CD4-positive, alpha-beta T cell treated with Interleukin-2 at 100 ng/mL for 4 hours (primary cell): ENCODE measurements around the gene ITGAX.

Experiments used
- DNase-seq: peaks from one replicate; pipeline ENCODE4 v3.0.0-alpha.2; 2020; ENCODE audit warnings: low spot score

The ITGAX gene

DNA sequence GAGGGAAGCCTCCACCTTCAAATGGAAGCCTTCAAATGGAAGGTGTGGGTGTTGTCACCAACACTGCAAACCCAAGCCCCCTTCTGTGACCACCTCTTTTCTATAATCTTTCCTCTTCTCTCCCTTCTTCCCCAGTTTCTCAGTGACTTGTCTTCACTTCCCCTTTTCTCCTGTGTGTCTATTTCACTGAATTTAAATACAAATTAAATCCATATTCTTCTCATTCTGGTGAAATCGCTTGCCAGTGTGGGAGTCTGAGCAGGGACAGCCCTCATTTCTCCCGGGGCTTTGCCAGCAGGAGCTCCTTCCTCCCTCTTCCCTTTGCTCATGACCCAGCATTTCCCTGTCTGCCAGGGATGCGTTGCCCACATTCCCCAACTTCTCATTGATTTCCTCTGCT is 6.4 kb upstream of the ITGAX start:
- DNase-seq: no peak

DNA sequence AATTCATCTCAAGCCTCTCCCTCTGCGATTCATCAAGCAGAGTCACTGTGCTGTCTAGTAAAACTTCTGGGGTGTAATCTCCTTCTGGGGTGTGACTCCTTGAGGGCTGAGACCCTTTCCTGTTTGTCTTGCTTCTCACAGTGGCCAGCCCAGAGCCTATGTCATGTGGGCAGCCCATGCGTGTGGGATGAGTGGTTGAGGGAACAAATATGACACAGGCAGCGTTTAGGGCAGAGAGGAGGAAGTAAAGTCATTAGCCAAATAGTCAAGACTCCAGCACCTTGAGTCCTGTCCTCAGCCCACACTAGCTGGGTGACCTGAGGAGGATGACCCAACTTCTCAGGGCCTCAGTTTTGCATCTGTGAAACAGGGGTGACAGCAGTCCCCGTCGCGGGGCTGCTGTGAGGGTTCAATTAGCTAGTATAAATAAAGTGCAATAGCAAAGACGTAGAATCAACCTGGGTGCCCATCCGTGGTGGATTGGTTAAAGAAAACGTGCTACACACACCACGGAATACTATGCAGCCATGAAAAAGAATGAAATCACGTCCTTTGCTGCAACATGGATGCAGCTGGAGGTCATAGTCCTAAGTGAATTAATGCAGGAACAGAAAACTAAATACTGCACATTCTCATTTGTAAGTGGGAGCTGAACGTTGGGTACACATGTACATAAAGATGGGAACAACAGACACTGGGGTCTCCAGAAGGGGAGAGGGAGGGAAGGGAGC is 4.5 kb upstream of the ITGAX start:
- peak; percentile 19 for DNase-seq

DNA sequence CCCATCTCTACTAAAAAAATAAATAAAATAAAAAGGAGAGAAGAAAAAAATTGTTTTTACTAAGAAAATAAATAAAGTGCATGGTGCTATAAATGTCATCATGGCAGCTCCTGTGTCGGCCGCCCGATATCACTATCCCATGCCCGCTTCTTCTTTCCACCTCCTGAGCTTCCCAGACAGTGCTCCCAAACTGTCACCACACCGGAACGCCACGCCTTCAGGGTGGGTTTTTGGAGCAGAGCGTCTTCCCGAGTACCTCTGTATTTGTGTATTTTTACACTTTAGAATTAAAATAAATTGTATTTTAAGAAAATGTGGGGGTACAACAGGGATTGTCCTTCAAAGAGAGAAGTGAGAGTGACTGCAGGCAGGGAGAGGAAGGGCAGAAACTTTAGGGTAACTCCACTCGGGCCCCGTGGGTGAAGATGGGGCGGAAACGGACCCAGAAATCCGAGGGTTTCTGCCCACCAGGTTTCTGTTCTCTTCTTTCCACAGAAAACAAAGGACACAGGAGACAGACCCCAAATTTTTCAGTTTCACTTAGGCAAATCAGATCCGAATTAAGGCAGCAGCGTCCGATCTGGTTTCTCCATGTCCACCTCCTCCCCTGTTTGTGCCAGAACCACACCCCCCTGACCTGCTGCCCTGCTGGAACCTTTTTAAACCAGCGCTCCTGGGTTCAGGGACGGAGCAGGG is 3.6 kb upstream of the ITGAX start:
- DNase-seq: no peak

DNA sequence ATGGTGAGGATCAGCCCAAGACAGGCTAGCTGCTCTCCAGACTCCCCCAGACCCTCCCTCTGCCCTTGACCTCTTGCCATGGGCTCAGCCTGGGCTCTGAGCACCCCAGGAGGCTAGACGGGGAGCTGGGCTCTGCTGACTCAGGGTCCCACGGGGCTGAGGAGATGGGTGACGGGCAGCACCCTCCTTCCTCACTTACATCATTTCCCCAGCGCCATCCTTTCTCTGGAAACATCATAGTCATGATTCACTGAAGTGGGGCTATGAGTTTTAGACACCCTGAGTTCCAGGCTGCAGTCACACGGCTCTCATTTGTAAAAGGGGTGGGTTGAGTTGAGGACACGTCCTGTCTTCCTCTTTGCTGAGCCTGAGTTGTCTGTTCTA is 3.0 kb upstream of the ITGAX start:
- peak; percentile 44 for DNase-seq

DNA sequence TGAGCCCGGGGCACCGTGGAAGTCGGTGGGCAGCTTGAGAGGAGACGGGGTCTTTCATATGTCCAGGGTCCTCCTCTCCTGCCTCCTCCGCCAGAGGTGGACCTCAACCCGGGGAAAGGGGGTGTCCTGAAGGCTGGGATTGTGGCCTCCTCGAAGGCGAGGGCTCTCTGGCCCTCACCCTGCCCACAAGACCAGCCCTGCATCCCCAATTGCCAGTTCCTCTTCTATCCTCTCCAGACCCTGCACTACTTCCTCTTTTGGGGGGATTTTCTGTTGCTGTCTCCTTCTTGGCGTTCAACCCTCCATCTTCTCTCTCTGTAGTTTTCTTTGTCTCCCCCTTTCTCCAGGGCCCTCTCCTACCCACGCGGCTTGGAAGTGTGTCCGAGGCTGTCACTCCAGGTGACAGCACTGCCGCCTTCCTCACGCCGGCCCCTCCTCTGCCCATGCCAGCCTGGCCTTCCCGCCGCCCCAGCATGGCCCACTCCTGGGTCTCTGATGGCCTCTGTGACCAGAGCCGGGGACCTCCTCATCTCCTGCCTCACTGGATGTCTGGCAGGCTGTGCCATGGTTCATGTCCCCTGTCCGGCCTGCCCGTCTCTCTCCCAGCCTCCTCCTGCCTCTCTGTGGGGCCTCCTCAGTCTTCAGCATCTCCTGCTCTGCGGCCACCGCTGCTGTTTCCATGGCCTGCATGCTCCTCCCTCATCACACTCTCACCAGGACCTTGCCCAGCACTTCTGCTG is 2.4 kb upstream of the ITGAX start:
- DNase-seq: no peak

DNA sequence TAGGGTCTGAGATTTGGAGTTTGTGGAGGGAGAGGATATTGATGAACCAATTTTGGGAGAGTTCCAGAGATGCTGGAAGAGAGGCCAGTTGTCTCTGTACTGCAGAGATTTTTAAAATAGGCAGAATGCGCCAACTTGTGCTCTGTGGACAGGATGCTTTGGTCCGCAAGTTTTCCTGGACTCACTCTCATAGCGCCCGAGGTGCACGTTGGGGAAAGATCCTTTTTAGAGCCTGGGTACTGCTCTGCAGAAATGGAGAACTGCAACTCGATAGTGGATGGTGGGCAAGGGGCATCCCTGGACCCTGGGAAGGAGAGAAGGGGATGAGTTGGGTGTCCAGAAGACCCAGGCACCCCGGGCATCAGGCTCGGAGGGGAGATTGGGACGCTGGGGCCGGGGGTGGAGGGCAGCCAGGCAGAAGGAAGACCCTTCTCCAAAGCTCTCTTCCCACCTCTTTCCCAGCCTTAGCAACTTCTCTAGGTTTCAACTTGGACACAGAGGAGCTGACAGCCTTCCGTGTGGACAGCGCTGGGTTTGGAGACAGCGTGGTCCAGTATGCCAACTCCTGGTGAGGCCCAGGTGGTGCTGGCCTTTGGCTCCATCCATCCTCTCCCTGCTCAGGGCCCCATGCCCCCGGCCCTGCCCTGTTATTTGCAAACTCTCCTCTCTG is 590 bp downstream of the ITGAX start:
- DNase-seq: no peak

DNA sequence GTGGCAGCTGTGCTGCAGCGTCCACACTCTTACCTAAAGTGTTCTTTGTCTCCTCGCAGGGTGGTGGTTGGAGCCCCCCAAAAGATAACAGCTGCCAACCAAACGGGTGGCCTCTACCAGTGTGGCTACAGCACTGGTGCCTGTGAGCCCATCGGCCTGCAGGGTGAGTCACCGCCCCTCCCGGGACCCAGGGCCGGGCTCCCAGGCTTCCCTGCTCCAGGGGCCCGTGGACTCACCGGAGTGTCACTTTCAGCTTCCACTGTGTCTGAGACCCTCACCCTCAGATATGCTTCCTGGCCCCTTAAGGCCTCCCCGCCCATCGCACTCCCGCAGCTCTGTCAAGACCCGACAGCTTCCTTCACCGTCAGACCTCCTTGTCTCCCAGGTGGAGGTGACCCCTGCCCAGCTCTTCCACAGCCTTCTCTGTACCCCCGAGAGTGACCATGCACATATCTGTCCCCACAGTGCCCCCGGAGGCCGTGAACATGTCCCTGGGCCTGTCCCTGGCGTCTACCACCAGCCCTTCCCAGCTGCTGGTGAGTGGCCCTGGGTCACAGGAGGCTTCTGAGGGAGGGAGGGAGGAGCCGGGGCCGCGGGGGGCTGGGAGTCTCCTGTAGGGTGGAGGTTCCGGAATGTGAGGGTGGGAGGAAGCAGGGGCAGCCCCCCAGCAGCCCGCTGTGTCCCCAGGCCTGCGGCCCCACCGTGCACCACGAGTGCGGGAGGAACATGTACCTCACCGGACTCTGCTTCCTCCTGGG is 1.8 kb downstream of the ITGAX start:
- no peak for DNase-seq

DNA sequence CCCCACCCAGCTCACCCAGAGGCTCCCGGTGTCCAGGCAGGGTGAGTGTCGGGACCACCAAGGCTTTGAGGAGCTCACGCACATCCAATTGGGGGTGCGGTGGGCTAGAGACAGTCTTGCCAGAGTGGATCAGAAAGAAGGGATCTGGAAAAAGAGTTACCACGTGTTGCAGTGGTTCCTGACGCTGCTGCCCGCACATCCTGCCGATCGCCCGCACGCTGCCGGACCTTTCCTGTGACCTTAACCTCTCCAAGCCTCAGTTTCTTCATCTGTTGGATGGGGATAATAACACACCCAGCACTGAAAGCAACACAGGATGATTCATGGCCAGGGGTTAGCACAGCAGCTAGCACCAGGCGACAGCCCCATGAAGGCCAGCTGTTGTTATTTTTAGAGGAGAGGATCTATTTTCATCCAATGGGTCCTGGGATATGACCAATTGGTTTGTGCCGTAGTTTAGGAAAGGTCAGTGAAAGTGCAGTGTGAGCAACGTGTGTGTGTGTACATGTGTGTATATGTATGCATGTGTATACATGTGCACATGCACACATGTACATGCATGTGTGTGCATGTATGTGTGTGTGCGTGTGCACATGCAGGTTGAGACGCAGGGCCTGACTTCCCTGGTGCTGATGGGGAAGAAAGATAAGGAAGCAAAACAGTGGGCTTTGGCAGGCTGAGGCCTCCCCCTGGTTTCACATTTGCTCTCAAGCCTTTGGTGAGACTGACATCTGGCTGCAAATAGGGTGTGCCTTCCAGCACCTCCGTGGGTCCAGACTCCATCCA is 2.5 kb downstream of the ITGAX start:
- no peak for DNase-seq

DNA sequence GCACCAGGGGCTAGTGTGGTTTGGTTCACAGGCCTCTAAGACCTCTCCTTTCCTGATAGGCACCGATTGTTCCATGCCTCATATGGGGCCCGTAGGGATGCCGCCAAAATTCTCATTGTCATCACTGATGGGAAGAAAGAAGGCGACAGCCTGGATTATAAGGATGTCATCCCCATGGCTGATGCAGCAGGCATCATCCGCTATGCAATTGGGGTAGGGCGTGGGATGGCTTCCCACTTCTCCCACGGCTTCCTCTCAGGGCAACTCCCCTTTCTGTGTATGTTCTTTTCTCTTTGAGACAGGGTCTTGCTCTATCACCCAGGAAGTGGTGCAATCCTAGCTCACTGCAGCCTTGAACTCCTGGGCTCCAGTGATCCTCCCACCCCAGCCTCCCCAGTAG is 5.3 kb downstream of the ITGAX start:
- no peak for DNase-seq

DNA sequence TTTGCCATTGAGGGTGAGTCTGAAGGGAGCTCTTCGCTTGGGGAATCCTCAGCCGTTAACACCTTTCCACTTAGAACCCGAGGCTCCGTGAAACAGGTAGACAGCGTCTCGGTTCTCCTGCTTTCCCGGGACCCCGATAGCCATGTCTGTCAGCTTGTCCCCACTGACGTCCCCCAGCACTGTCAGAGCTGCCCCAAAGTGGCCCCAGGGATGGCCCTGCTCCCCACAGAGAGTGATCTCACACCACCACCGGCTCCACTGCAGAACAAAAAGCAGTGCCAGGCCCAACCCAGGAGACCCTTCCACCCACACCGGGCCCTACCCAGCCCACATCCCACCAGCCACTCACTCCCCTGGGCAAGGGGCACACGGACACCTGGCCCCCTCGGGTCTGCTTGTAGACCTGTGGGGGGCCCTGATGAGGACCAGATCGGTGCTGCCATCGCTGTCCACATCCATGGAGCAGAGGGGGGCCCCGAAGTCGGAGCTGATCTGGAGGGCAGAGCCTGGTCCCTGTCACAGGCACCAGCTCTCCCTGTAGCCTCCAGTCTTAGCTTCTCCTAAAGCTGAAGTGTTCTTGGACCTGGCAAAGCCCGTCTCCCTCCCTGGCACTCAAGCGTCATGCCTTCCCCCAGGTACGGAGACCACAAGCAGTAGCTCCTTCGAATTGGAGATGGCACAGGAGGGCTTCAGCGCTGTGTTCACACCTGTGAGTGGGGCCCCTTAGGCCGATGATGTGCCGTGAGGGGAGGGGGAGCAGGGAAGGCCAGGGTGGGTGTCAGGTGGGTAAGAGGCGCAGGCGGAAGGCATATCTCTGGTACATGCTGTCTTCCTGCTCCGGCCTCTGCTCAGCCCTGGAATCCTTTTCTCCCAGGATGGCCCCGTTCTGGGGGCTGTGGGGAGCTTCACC is 6.5 kb downstream of the ITGAX start:
- DNase-seq: no peak

DNA sequence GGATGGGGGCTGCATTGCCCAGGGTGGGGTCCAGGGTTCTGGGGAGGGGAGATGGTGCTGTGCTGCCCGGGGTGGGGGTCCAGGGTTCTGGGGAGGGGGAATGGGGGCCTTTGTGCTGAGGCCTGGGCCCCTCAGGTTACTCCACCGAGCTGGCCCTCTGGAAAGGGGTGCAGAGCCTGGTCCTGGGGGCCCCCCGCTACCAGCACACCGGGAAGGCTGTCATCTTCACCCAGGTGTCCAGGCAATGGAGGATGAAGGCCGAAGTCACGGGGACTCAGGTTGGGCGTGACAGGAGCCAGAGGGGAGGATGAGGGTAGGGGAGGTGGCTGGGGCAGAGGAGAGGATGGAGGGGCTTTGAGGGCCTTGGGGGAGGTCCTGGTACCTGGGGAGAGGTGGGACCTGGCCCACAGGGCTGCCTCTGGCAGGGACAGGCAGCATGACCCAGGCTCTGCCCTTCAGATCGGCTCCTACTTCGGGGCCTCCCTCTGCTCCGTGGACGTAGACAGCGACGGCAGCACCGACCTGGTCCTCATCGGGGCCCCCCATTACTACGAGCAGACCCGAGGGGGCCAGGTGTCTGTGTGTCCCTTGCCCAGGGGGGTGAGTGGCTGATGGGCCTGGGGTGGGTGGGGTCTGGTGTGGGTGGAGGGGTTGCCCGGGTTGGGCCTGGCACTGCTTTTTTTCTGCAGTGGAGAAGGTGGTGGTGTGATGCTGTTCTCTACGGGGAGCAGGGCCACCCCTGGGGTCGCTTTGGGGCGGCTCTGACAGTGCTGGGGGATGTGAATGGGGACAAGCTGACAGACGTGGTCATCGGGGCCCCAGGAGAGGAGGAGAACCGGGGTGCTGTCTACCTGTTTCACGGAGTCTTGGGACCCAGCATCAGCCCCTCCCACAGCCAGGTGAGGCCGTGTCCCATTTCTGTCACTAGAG is 7.8 kb downstream of the ITGAX start:
- DNase-seq: no peak

DNA sequence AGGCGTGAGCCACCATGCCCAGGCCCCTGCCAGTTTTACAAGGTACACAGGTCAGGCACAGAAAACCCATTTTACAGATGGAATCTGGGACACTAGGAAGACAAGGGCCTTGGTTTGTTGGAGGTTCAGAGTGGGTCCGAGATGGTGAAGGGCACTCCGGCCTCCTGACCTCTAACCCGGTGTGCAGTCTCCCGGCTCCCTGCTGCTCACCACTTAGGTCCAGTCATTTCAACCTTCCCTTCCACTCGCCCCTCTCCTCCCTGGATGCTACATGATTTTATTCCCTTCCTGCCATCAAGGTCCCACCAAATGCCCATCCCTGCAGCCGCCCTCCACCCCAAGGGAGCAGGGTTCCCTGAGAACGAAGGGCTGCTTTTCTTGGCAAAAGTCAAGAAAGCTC is 8.7 kb downstream of the ITGAX start:
- no peak for DNase-seq

DNA sequence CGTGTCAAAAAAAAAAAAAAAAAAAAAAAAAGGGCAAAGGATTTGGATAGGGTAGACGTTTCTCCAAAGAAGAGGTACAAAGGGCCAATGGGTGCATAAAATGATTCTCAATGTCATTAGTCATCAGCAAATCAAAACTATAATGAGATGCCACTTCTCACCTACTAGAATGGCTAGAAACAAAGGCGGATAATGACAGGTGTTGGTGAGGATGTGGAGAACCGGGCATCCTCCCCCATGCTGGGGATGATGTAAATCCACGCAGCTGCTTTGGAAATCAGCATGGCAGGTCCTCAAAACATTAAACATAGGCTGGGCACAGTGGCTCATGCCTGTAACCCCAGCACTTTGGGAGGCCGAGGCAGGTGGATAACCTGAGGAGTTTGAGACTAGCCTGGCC is 9.4 kb downstream of the ITGAX start:
- DNase-seq: no peak

DNA sequence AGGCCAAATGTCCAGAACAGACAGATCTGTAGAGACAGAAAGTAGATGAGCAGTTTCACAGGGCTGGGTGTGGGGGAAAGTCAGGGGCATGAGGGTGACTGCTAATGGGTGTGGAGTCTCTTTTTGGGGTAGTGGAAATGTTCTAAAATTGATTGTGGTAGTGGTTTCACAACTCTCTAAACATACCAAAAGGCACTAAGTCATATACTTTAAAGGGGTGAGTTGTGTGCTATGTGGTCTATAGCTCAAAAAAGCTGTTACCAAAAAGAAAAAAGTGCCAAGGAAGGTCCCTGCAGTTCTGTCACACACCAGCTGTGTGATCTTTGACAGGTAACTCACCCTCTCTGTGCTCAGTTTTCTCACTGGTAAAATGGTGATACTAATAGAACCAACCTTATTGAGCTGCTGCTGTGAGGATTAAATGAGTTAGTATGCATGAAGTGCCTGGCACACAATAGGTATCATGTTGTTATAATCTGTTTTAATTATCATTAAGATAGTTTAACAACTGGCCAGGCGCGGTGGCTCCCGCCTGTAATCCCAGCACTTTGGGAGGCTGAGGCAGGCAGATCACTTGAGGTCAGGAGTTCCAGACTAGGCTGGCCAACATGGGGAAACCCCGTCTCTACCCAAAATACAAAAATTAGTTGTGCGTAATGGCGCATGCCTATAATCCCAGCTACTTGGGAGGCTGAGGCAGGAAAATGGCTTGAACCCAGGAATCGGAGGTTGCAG is 10.3 kb downstream of the ITGAX start:
- peak; percentile 51 for DNase-seq

DNA sequence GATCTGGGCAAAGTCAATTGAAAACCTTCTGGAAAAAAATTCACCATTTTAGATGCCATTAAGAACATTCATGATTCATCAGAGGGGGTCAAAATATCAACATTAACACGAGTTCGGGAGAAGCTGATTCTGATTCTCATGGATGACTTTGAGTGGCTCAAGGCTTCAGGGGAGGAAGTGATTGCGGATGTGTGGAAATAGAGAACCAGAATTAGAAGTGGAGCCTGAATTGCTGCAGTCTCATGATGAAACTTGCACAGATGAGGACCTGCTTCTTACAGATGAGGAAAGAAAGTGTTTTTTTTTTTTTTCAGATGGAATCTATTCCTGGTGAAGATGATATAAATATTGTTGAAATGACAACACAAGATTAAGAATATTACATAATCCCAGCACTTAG is 12.9 kb downstream of the ITGAX start:
- DNase-seq: no peak

DNA sequence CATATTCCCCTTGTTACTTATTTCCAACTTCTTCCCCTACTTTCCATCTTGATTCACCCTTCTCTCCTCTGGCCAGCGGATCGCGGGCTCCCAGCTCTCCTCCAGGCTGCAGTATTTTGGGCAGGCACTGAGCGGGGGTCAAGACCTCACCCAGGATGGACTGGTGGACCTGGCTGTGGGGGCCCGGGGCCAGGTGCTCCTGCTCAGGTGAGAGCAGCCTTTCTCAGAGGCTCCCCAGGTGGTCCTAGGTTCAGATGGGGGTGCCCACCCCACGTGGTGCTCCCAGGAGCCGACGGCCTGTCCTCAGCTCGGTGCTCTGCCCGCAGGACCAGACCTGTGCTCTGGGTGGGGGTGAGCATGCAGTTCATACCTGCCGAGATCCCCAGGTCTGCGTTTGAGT is 16.0 kb downstream of the ITGAX start:
- DNase-seq: no peak

DNA sequence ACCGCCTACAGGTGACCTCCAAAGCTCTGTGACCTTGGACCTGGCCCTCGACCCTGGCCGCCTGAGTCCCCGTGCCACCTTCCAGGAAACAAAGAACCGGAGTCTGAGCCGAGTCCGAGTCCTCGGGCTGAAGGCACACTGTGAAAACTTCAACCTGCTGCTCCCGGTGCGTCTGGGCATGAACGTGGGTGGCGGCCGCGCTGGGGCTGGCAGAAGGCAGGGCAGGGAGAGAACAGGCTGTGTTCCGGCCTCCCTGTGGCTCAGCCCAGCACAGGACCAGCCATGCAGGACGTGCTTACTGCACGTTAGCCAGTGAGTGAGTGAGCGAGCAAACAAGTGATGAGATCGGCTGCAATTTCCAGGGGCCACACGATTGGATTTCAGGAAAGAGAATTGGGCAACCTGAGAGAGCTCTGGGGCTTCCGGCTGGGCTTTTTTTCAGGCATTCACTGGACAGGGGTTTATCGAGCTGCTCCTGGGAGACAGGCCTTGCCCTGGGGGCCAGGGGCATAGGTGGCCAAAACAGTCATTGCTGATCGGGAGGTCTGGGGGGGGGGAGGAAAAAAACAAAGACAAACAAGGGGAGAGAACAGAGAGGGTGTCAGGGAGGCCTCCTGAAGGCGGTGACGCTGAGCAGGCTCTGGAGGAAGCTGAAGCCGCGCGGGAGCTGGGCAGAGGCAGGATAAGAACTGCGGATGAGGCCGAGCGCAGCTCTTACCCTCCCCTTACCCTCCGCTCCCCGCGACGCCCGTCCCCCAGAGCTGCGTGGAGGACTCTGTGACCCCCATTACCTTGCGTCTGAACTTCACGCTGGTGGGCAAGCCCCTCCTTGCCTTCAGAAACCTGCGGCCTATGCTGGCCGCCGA is 16.9 kb downstream of the ITGAX start:
- DNase-seq: no peak
